Upper lobe of right lung (tissue), 1 donor: Measurements from ENCODE around the gene WDR86. TPM values are rescaled to one million over a fixed set of nuclear protein-coding genes. Genes with fewer than 3 reads are reported as not detected.

ENCODE experiments used
- ATAC-seq: fragments of 200-7000 bp; cut with Tn5 transposase; one replicate; pipeline ENCODE4 v1.9.1; 2020; ENCODE audit warnings: mild to moderate bottlenecking, moderate library complexity
- DNase-seq: peaks from one replicate; pipeline ENCODE4 v3.0.0-alpha.2; 2020
- H3K27ac ChIP-seq: fragments of 200-600 bp; one replicate; pipeline ENCODE4 v1.8.0; 2022
- H3K27me3 ChIP-seq: fragments of 200-600 bp; one replicate; pipeline ENCODE4 v1.8.0; 2022; ENCODE audit warnings: mild to moderate bottlenecking
- H3K36me3 ChIP-seq: fragments of 200-600 bp; one replicate; pipeline ENCODE4 v1.8.0; 2022
- H3K4me1 ChIP-seq: fragments of 200-600 bp; one replicate; pipeline ENCODE4 v1.8.0; 2022
- H3K4me3 ChIP-seq: fragments of 200-600 bp; one replicate; pipeline ENCODE4 v1.8.0; 2022; ENCODE audit warnings: mild to moderate bottlenecking
- H3K9me3 ChIP-seq: fragments of 200-600 bp; one replicate; pipeline ENCODE4 v1.8.0; 2022
- CTCF ChIP-seq: fragments of 200-600 bp; IDR thresholded peaks from one replicate; pipeline ENCODE4 v1.8.0; 2022; ENCODE audit warnings: antibody characterized with exemption
- intact Hi-C: fragments of 100-400 bp; cut with DNase I; formaldehyde crosslinking; loops from one replicate; pipeline ENCODE4 v1.11.0; 2022
- total RNA-seq: library from RNA; stranded (reverse); fragmentation: NEBNext Ultra II Directional; extraction: Animal tissue kit (Norgen Biotek cat#: 25700); gene quantifications from one replicate; pipeline ENCODE4 v1.2.1, GENCODE V29; 2021
- donor health status: DM: no; HTN: yes; CAD: no; lungs with severe emphysema.

Gene WDR86
- total RNA-seq, 1 donor from 2014 or later = 1.3 TPM

GRCh38 chr7:151416112-151416940 is 6.5 kb upstream of the WDR86 start:
- peaks cover 3% of the 10 kb centered on the region for H3K27me3 ChIP-seq
- intact Hi-C loops = no loop called here
- H3K4me3 ChIP-seq = no peak overlapping the region
- no peak overlapping the region for H3K27ac ChIP-seq
- H3K4me1 ChIP-seq = peaks cover 6% of the 10 kb centered on the region
- ATAC-seq (peak; percentile 5), DNase-seq (peak; percentile 33)
- H3K36me3 ChIP-seq = no peaks in the 10 kb centered on the region
- H3K9me3 ChIP-seq = no peaks in the 10 kb centered on the region
- TF ChIP-seq CTCF = no peak

- no peak overlapping the region for H3K27ac ChIP-seq
- H3K4me1 ChIP-seq = peaks cover 7% of the 10 kb centered on the region
- no peak overlapping the region for H3K4me3 ChIP-seq
- intact Hi-C loops = no loop called here
- peaks cover 11% of the 10 kb centered on the region for H3K27me3 ChIP-seq
- no peaks in the 10 kb centered on the region for H3K9me3 ChIP-seq
- no peak for TF ChIP-seq CTCF
- DNase-seq (peak; percentile 41), ATAC-seq (peak; percentile 89)
- H3K36me3 ChIP-seq = no peaks in the 10 kb centered on the region
These were observed 5.7 kb upstream of the WDR86 start for GRCh38 chr7:151415375-151416105.

GRCh38 chr7:151413241-151413640 is 3.4 kb upstream of the WDR86 start:
- Histone ChIP-seq H3K27ac (no peak overlapping the region), H3K4me3 (no peak overlapping the region), H3K36me3 (no peaks in the 10 kb centered on the region), H3K27me3 (peaks cover 26% of the 10 kb centered on the region), H3K4me1 (peaks cover 20% of the 10 kb centered on the region), H3K9me3 (no peaks in the 10 kb centered on the region)
- TF ChIP-seq CTCF = no peak
- intact Hi-C loops = no loop called here
- no peak for ATAC-seq
- no peak for DNase-seq

- Histone ChIP-seq H3K4me1 (peaks cover 20% of the 10 kb centered on the region), H3K4me3 (no peak overlapping the region), H3K9me3 (no peaks in the 10 kb centered on the region), H3K36me3 (no peaks in the 10 kb centered on the region), H3K27me3 (peaks cover 26% of the 10 kb centered on the region), H3K27ac (no peak overlapping the region)
- no peak for TF ChIP-seq CTCF
- DNase-seq (peak; percentile 44), ATAC-seq (no peak)
- intact Hi-C loops = no loop called here
These were observed 2.5 kb upstream of the WDR86 start for GRCh38 chr7:151412318-151412717.

GRCh38 chr7:151411551-151411950 is 1.7 kb upstream of the WDR86 start:
- no peaks in the 10 kb centered on the region for H3K36me3 ChIP-seq
- ATAC-seq (no peak), DNase-seq (peak; percentile 55)
- H3K9me3 ChIP-seq = no peaks in the 10 kb centered on the region
- H3K4me1 ChIP-seq = peaks cover 20% of the 10 kb centered on the region
- intact Hi-C loops = no loop called here
- no peak overlapping the region for H3K4me3 ChIP-seq
- TF ChIP-seq CTCF = no peak
- H3K27ac ChIP-seq = no peak overlapping the region
- peaks cover 26% of the 10 kb centered on the region for H3K27me3 ChIP-seq
